ENCODE measurements around the gene DENND1A.

DENND1A gene

GRCh38 chr9:123457583-123457982 lies 472.3 kb downstream of the DENND1A start:
- DNase-seq (ENCODE audit: extremely low spot score), result no peak
- ChIA-PET POLR2A (no interaction called here), CTCF (no interaction called here)
- no peak for TF ChIP-seq HDGF (IDR thresholded peaks at IDR 0.05; ENCODE audit: borderline replicate concordance)
- no peak for TF ChIP-seq ELF4 (IDR thresholded peaks at IDR 0.05)
- TF ChIP-seq L3MBTL2 (conservative IDR thresholded peaks at IDR 0.05), result no peak

- CTCF ChIA-PET, result no interaction called here
- DNase-seq (ENCODE audit: extremely low spot score), result no peak
- TF ChIP-seq PKNOX1 (IDR thresholded peaks at IDR 0.05), result no peak
- TF ChIP-seq LEF1 (IDR thresholded peaks at IDR 0.05; ENCODE audit: borderline replicate concordance), result no peak
- TF ChIP-seq FOXM1 (IDR thresholded peaks at IDR 0.05; ENCODE audit: borderline replicate concordance), result no peak
- POLR2A ChIA-PET, result no interaction called here
Measured at GRCh38 chr9:123456011-123456410, 473.9 kb downstream of the DENND1A start.

GRCh38 chr9:123455187-123455586 lies 474.7 kb downstream of the DENND1A start:
- TF ChIP-seq CTBP1 (IDR thresholded peaks at IDR 0.05; ENCODE audit: borderline replicate concordance), result no peak
- TF ChIP-seq HDGF (IDR thresholded peaks at IDR 0.05; ENCODE audit: borderline replicate concordance), result no peak
- TF ChIP-seq SP1 (IDR thresholded peaks at IDR 0.05), result no peak
- TF ChIP-seq SUZ12 (IDR thresholded peaks at IDR 0.05), result no peak
- TF ChIP-seq FOXA1 (IDR thresholded peaks at IDR 0.05), result no peak
- no peak for TF ChIP-seq L3MBTL2 (conservative IDR thresholded peaks at IDR 0.05)
- TF ChIP-seq PKNOX1 (IDR thresholded peaks at IDR 0.05), result no peak
- no peak for TF ChIP-seq ELF4 (IDR thresholded peaks at IDR 0.05)
- TF ChIP-seq LEF1 (IDR thresholded peaks at IDR 0.05; ENCODE audit: borderline replicate concordance), result no peak
- no peak for TF ChIP-seq FOXM1 (IDR thresholded peaks at IDR 0.05; ENCODE audit: borderline replicate concordance)
- no peak for TF ChIP-seq FOXK2 (IDR thresholded peaks at IDR 0.05)
- TF ChIP-seq BHLHE40 (IDR thresholded peaks at IDR 0.05; ENCODE audit: borderline replicate concordance), result no peak
- TF ChIP-seq NFRKB (IDR thresholded peaks at IDR 0.05), result no peak
- no peak for TF ChIP-seq ARNT (IDR thresholded peaks at IDR 0.05)
- no peak for TF ChIP-seq ZNF384 (IDR thresholded peaks at IDR 0.05)
- POLR2A ChIA-PET, result no interaction called here
- DNase-seq (ENCODE audit: extremely low spot score), result no peak
- CTCF ChIA-PET, result no interaction called here

- DNase-seq (ENCODE audit: extremely low spot score), result no peak
- TF ChIP-seq ZNF384 (IDR thresholded peaks at IDR 0.05) (no peak), SUZ12 (IDR thresholded peaks at IDR 0.05) (no peak), CTBP1 (IDR thresholded peaks at IDR 0.05; ENCODE audit: borderline replicate concordance) (no peak), PKNOX1 (IDR thresholded peaks at IDR 0.05) (no peak), TARDBP (IDR thresholded peaks at IDR 0.05) (no peak), ARNT (IDR thresholded peaks at IDR 0.05) (no peak), BHLHE40 (IDR thresholded peaks at IDR 0.05; ENCODE audit: borderline replicate concordance) (no peak), L3MBTL2 (conservative IDR thresholded peaks at IDR 0.05) (no peak), HDGF (IDR thresholded peaks at IDR 0.05; ENCODE audit: borderline replicate concordance) (no peak)
Measured at GRCh38 chr9:123454361-123454760, 475.6 kb downstream of the DENND1A start.

GRCh38 chr9:123453831-123454321 lies 476.1 kb downstream of the DENND1A start:
- POLR2A ChIA-PET, result no interaction called here
- no peak for DNase-seq (ENCODE audit: extremely low spot score)
- CTCF ChIA-PET, result no interaction called here

More at GRCh38 chr9:123454361-123454760, 475.6 kb downstream of the DENND1A start:
- ChIA-PET POLR2A (no interaction called here), CTCF (no interaction called here)

More at GRCh38 chr9:123453831-123454321, 476.1 kb downstream of the DENND1A start:
- TF ChIP-seq FOXK2 (IDR thresholded peaks at IDR 0.05) (no peak), HDGF (IDR thresholded peaks at IDR 0.05; ENCODE audit: borderline replicate concordance) (no peak), ELF4 (IDR thresholded peaks at IDR 0.05) (no peak), PKNOX1 (IDR thresholded peaks at IDR 0.05) (no peak), ARNT (IDR thresholded peaks at IDR 0.05) (no peak), FOXM1 (IDR thresholded peaks at IDR 0.05; ENCODE audit: borderline replicate concordance) (no peak), CTBP1 (IDR thresholded peaks at IDR 0.05; ENCODE audit: borderline replicate concordance) (no peak), LEF1 (IDR thresholded peaks at IDR 0.05; ENCODE audit: borderline replicate concordance) (no peak), SUZ12 (IDR thresholded peaks at IDR 0.05) (no peak), TARDBP (IDR thresholded peaks at IDR 0.05) (no peak), ZNF384 (IDR thresholded peaks at IDR 0.05) (no peak), SP1 (IDR thresholded peaks at IDR 0.05) (no peak), L3MBTL2 (conservative IDR thresholded peaks at IDR 0.05) (no peak), FOXA1 (IDR thresholded peaks at IDR 0.05) (no peak), BHLHE40 (IDR thresholded peaks at IDR 0.05; ENCODE audit: borderline replicate concordance) (no peak), NFRKB (IDR thresholded peaks at IDR 0.05) (no peak)

All from HEK293T (cell line).